Testis (tissue), 3 donors: ENCODE measurements around the gene TNRC6A. TPM values are rescaled to one million over a fixed set of nuclear protein-coding genes. Genes with fewer than 3 reads are reported as not detected.

ENCODE experiments used
- DNase-seq: peaks from one replicate; pipeline ENCODE4 v3.0.0-alpha.2; 2019
- H3K27ac ChIP-seq, 2 donors: fragments of 200-600 bp; sonication (generic); one replicate each; pipeline ENCODE4 v1.5.1; 2019
- H3K27me3 ChIP-seq: fragments of 200-600 bp; sonication (generic); one replicate; pipeline ENCODE4 v1.5.1; 2019
- H3K36me3 ChIP-seq: fragments of 200-600 bp; sonication (generic); one replicate; pipeline ENCODE4 v1.5.1; 2017; ENCODE audit warnings: low read depth; ENCODE audit errors: missing control alignments
- H3K4me1 ChIP-seq: fragments of 200-600 bp; sonication (generic); one replicate; pipeline ENCODE4 v1.5.1; 2019
- H3K4me3 ChIP-seq, 2 donors: fragments of 200-600 bp; sonication (generic); one replicate each; pipeline ENCODE4 v1.5.1; 2017 to 2019
- H3K9me3 ChIP-seq: fragments of 200-600 bp; sonication (generic); one replicate; pipeline ENCODE4 v1.5.1; 2017
- POLR2A ChIP-seq: fragments of 450-650 bp; IDR thresholded peaks from one replicate; pipeline ENCODE4 v1.6.1; 2017; ENCODE audit warnings: antibody characterized with exemption, mild to moderate bottlenecking, moderate library complexity
- WGBS, 2 donors: methylation state at CpG; one replicate each; pipeline ENCODE4 v1.1.5; 2018; 5-methylcytosine and 5-hydroxymethylcytosine counted together
- intact Hi-C: fragments of 100-400 bp; cut with DNase I; formaldehyde crosslinking; loops from one replicate; pipeline ENCODE4 v1.15.1; 2023; ENCODE audit warnings: low total_unique reads
- polyA plus RNA-seq: library from polyadenylated mRNA; stranded (reverse); fragments of 350-450 nt; fragmentation: Illumina TruSeq; extraction: RNeasy Lipid Tissue Mini Kit (QIAGEN cat#74804); gene quantifications from one replicate; pipeline ENCODE4 v1.2.3, GENCODE V29; 2014; ENCODE audit warnings: low read depth, low replicate concordance; ENCODE audit not compliant: insufficient read depth
- total RNA-seq, 2 donors: library from RNA; depleted of rRNA; stranded (reverse); fragments of >200 nt; gene quantifications; one replicate each; pipeline ENCODE4 v1.2.3, GENCODE V29; 2016
- TF ChIP-seq, protein P1 (sequence below), 3 experiments: fragments of 450-650 bp in 2 of 3; fragments of 200-600 bp in 1 of 3; sonication (generic) in 1 of 3; IDR thresholded peaks; one replicate each; pipeline ENCODE4 v1.5.1; 2016 to 2019; ENCODE audit warnings: antibody characterized with exemption in 3 of 3, mild to moderate bottlenecking in 2 of 3, moderate library complexity in 1 of 3

TNRC6A gene
- total and polyA plus RNA-seq, 3 donors from 2014 or later = 32.3 to 103 (median 94.1) TPM

GRCh38 chr16:24875466-24875865 is 146.0 kb downstream of the TNRC6A start:
- DNase-seq = no peak
- intact Hi-C loops = no loop called here
- no peak overlapping the region for H3K4me3 ChIP-seq
- no peaks in the 10 kb centered on the region for H3K27me3 ChIP-seq
- H3K9me3 ChIP-seq = no peaks in the 10 kb centered on the region
- no peak for TF ChIP-seq POLR2A
- TF ChIP-seq, protein P1, sequence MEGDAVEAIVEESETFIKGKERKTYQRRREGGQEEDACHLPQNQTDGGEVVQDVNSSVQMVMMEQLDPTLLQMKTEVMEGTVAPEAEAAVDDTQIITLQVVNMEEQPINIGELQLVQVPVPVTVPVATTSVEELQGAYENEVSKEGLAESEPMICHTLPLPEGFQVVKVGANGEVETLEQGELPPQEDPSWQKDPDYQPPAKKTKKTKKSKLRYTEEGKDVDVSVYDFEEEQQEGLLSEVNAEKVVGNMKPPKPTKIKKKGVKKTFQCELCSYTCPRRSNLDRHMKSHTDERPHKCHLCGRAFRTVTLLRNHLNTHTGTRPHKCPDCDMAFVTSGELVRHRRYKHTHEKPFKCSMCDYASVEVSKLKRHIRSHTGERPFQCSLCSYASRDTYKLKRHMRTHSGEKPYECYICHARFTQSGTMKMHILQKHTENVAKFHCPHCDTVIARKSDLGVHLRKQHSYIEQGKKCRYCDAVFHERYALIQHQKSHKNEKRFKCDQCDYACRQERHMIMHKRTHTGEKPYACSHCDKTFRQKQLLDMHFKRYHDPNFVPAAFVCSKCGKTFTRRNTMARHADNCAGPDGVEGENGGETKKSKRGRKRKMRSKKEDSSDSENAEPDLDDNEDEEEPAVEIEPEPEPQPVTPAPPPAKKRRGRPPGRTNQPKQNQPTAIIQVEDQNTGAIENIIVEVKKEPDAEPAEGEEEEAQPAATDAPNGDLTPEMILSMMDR (IDR thresholded peaks at IDR 0.05) = no peak
- no peak overlapping the region for H3K27ac ChIP-seq
- WGBS, 2 donors = 82 to 84% methylated on average over 10 of the region's 10 CpGs
- H3K4me1 ChIP-seq = no peaks in the 10 kb centered on the region
- no peaks in the 10 kb centered on the region for H3K36me3 ChIP-seq

Other genes with a start within 250 kb of the TNRC6A start
- 100 to 1,000 TPM; 112 to 126 TPM for gene RBBP6, start 190.1 kb upstream of the TNRC6A start, total RNA-seq
- 43.3 TPM for gene RBBP6, start 190.1 kb upstream of the TNRC6A start, polyA plus RNA-seq
- 1 to 10 TPM in 1 of 2 donors, under 1 TPM in 1; 0.39 to 1.3 TPM for gene SLC5A11, start 116.3 kb downstream of the TNRC6A start, total RNA-seq
- 0.78 TPM for gene SLC5A11, start 116.3 kb downstream of the TNRC6A start, polyA plus RNA-seq